HepG2 (cell line): ENCODE measurements around the gene CAMK2G.

Experiments
- KDM1A ChIP-seq: IDR thresholded peaks from 2 replicates; pipeline ENCODE4 v1.6.1; 2016; ENCODE audit warnings: missing compliant biosample characterization
- POLR2A ChIP-seq, 2 experiments: IDR thresholded peaks; 2 replicates each; pipeline ENCODE4 v1.6.1; 2011; ENCODE audit warnings: low read depth in 2 of 2, low read length in 2 of 2, mild to moderate bottlenecking in 1 of 2, moderate library complexity in 1 of 2; ENCODE audit not compliant: insufficient read depth in 1 of 2
- PRMT3 ChIP-seq: sonication (generic); formaldehyde crosslinking; IDR thresholded peaks from 2 replicates; pipeline ENCODE4 v1.8.1; 2022; ENCODE audit warnings: low read depth, mild to moderate bottlenecking, moderate library complexity, missing genetic modification reagents, borderline replicate concordance

GRCh38 chr10:73771722-73772280 lies 102.6 kb downstream of the CAMK2G start:
- TF ChIP-seq POLR2A (IDR thresholded peaks at IDR 0.05; ENCODE audit: insufficient read depth in 1 of 2, low read depth in 2 of 2, low read length in 2 of 2) = no peak; a peak in 1 of 4 replicates
- no peak for TF ChIP-seq KDM1A (CRISPR knock-in tag)
- no peak for TF ChIP-seq PRMT3 (CRISPR knock-in tag)
